Suprapubic skin (tissue), 4 donors: Measurements from ENCODE around the gene NNAT.

Experiments
- CTCF ChIP-seq, 2 donors: fragments of 200-600 bp in 1 of 2; fragments of 450-650 bp in 1 of 2; sonication (generic) in 1 of 2; IDR thresholded peaks; one replicate each; pipeline ENCODE4 v1.5.1; 2016 to 2019; ENCODE audit warnings: antibody characterized with exemption in 2 of 2, mild to moderate bottlenecking in 1 of 2, moderate library complexity in 1 of 2
- EP300 ChIP-seq: sonication (generic); formaldehyde crosslinking; IDR thresholded peaks from one replicate; pipeline ENCODE4 v1.6.1; 2017; ENCODE audit warnings: antibody characterized with exemption
- POLR2A ChIP-seq, 2 donors: fragments of 450-650 bp; IDR thresholded peaks; one replicate each; pipeline ENCODE4 v1.6.1; 2017; ENCODE audit warnings: antibody characterized with exemption in 2 of 2, mild to moderate bottlenecking in 2 of 2, moderate library complexity in 2 of 2
- POLR2AphosphoS5 ChIP-seq, 3 donors: sonication (generic); formaldehyde crosslinking; IDR thresholded peaks; one replicate each; pipeline ENCODE4 v1.6.1; 2017; ENCODE audit warnings: antibody characterized with exemption in 3 of 3

DNA sequence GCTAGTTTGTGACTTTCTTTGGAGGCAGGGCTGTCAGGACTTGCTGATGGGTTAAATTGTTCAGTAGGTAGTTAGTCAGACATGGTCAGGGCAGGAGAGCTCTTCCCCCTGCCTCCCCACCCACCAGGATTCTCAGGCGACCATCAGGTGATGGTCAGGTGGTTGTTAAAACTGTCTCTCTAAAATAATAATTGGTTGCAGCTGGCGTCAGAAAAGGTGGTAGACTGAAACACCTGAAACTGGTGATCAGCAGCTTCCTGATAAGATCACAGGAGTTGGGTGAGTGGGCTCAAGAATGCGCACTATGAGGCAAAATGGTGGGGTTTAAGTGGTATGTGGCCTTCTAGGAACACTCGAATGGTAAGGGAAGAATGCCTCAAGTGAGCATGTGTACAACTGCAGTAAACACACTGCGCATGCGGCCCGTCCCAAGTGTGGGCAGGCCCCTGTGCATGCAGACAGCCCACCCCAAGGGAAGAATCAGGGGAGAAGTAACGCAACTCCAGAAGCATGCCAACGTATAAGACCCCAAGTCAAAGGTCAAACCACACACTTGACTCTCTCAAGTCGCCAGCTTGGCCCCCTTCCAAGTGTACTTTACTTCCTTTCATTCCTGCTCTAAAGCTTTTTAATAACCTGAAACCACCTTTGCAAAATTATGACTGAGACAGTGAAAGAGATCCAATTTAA is 14.5 kb downstream of the NNAT start:
- TF ChIP-seq CTCF (IDR thresholded peaks at IDR 0.05) = no peak
- TF ChIP-seq EP300 = no peak
- no peak for TF ChIP-seq POLR2AphosphoS5 (IDR thresholded peaks at IDR 0.05)
- TF ChIP-seq POLR2A (IDR thresholded peaks at IDR 0.05) = no peak
